HuH-7.5 (cell line): ENCODE measurements around the gene SMURF1.

ENCODE experiments used
- DNase-seq: peaks from one replicate; pipeline ENCODE4 v3.0.0; 2011; ENCODE audit warnings: low spot score

Gene SMURF1

DNA sequence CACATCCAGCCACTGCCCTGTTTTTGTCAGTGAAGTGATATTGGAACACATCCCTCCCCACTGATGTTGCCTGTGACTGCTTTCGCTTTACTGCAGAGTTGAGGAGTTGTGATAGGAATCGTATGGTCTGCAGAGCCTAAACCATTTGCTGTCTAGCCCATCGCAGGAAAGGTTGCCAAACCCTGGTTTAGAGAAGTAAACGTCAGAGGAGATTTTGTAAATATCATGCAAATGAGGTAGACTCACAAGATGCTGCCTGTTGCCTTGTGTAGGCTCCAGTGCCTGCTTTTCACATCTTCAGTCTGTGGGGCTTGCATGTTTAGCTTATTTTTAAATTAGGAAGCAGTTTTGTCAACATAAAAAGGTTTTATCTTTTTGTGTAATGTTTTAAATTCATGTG, 158.5 kb downstream of the SMURF1 start:
- DNase-seq, result no peak

DNA sequence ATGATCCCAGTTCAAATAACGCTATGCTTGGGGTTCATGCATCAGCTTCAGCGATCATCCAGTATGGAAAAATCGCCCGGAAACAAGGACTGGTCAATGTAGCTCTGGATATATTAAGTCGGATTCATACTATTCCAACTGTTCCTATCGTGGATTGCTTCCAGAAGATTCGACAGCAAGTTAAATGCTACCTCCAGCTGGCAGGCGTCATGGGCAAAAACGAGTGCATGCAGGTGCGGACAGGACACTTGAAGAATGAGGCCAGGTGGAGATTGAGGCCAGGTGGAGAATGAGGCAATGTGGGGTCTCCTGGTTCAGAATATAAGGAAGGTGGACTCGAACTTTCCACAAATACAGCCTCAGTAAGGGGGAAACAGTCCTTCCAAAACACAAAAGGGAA, 159.8 kb downstream of the SMURF1 start:
- no peak for DNase-seq

DNA sequence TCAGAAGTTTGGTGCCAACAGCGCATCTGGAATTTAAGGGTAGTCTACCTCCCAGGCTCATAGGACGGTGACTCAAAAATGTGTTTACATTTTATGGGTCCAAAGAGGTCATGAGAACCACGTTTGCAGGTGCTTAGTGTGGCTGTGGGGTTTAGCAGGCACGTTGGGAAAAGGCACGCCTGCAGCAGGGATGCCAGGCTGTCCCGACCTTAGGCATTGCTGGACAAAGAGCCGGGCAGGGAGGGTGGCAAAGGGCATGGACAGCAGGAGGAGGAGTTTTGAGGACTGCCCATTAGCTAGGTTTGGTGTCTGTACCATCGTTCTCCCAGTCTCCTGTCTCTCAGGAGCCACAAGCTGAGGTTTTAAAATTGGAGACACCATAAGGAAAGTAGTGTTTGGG, 161.2 kb downstream of the SMURF1 start:
- no peak for DNase-seq

DNA sequence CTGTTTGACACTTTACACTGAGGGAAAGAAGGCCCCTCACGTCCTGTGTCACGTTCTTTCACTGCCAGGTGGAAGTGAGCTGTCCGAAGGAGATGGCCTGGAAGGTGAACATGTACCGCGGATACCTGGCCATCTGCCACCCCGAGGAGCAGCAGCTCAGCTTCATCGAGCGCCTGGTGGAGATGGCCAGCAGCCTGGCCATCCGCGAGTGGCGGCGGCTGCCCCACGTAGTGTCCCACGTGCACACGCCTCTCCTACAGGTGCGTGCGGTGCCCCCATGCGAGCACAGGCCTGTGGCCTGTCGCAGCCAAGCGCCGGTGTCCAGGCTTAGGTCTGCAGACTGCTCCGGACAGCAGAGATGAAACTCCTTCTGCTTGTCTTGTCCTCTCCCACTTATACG, 162.2 kb downstream of the SMURF1 start:
- DNase-seq, result no peak

DNA sequence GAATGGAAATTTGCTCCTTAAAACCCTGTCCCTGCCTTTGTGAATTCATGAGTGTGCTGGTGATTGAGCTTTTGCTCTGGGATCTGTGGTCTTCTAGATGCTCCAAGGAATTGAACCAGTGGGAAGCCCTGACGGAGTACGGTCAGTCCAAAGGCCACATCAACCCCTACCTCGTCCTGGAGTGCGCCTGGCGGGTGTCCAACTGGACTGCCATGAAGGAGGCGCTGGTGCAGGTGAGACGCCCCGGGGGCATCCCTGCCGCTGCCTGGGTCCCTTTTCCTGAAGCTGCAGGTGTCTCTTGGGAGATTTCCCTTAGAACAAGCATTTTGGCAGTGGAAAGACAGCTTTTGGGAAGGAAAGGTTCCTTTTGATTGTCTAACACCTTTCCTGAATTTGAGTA, 165.2 kb downstream of the SMURF1 start:
- DNase-seq, result no peak
